DND-41 (cell line): ENCODE data around the gene TRAK1.

Source experiments
- ATAC-seq: fragments of 200-7000 bp; cut with Tn5 transposase; 3 replicates; pipeline ENCODE4 v1.9.1; 2021; ENCODE audit warnings: low read depth; ENCODE audit not compliant: insufficient read depth
- DNase-seq: peaks from one replicate; pipeline ENCODE4 v3.0.0-alpha.2; 2020
- H2AFZ ChIP-seq: 2 replicates; pipeline ENCODE4 v1.6.0; 2012; ENCODE audit warnings: low read depth, low read length
- H3K27ac ChIP-seq: 2 replicates; pipeline ENCODE4 v1.5.1; 2012; ENCODE audit warnings: low read length, inconsistent platforms
- H3K27me3 ChIP-seq: fragments of 200-600 bp; sonication (generic); 2 replicates; pipeline ENCODE4 v1.6.0; 2012; ENCODE audit warnings: low read length, mild to moderate bottlenecking, inconsistent platforms; ENCODE audit not compliant: insufficient read depth, poor library complexity
- H3K36me3 ChIP-seq: 2 replicates; pipeline ENCODE4 v1.5.1; 2012; ENCODE audit warnings: low read length, inconsistent platforms; ENCODE audit not compliant: insufficient read depth
- H3K4me1 ChIP-seq: 2 replicates; pipeline ENCODE4 v1.5.1; 2012; ENCODE audit warnings: mild to moderate bottlenecking, low read length; ENCODE audit not compliant: insufficient read depth
- H3K4me2 ChIP-seq: 2 replicates; pipeline ENCODE4 v1.6.0; 2012; ENCODE audit warnings: mild to moderate bottlenecking, moderate library complexity, low read length, inconsistent platforms; ENCODE audit not compliant: insufficient read depth
- H3K4me3 ChIP-seq, 2 experiments: fragments of 200-600 bp in 1 of 2; shearing (Covaris generic) in 1 of 2; 2 replicates each; pipeline ENCODE4 v1.5.1; 2012 to 2016; ENCODE audit warnings: inconsistent platforms in 2 of 2, low read length in 2 of 2, mild to moderate bottlenecking in 2 of 2, low read depth in 1 of 2, moderate library complexity in 1 of 2
- H3K79me2 ChIP-seq: 2 replicates; pipeline ENCODE4 v1.6.0; 2012; ENCODE audit warnings: low read length, inconsistent platforms; ENCODE audit not compliant: insufficient read depth
- H3K9ac ChIP-seq: 2 replicates; pipeline ENCODE4 v1.6.0; 2012; ENCODE audit warnings: low read depth, mild to moderate bottlenecking, inconsistent platforms, low read length, moderate library complexity
- H3K9me3 ChIP-seq: 2 replicates; pipeline ENCODE4 v1.5.1; 2012; ENCODE audit warnings: low read length, moderate library complexity, mild to moderate bottlenecking, inconsistent platforms; ENCODE audit not compliant: insufficient read depth, severe bottlenecking
- H4K20me1 ChIP-seq: 2 replicates; pipeline ENCODE4 v1.6.0; 2012; ENCODE audit warnings: low read length; ENCODE audit not compliant: insufficient read depth
- CTCF ChIP-seq: IDR thresholded peaks from 2 replicates; pipeline ENCODE4 v1.5.1; 2012; ENCODE audit warnings: borderline replicate concordance, low read length, moderate library complexity, mild to moderate bottlenecking; ENCODE audit not compliant: poor library complexity, severe bottlenecking; ENCODE audit errors: extremely low read depth
- EZH2 ChIP-seq: IDR thresholded peaks from 3 replicates; pipeline ENCODE4 v1.6.1; 2012; ENCODE audit warnings: borderline replicate concordance, low read depth, mild to moderate bottlenecking, moderate library complexity, low read length, inconsistent platforms; ENCODE audit not compliant: severe bottlenecking

The TRAK1 gene

GRCh38 chr3:42224178-42224577 lies 133.0 kb downstream of the TRAK1 start:
- Histone ChIP-seq H3K27ac (no peak overlapping the region), H3K9me3 (no peaks in the 10 kb centered on the region), H3K9ac (no peak overlapping the region), H2AFZ (no peak overlapping the region), H4K20me1 (no peaks in the 10 kb centered on the region), H3K27me3 (no peaks in the 10 kb centered on the region), H3K4me2 (no peak overlapping the region), H3K4me1 (no peaks in the 10 kb centered on the region), H3K4me3 (no peak overlapping the region), H3K36me3 (peaks cover 18% of the 10 kb centered on the region), H3K79me2 (no peaks in the 10 kb centered on the region)
- DNase-seq (no peak), ATAC-seq (no peak)
- no peak for TF ChIP-seq EZH2
- TF ChIP-seq CTCF, result no peak

GRCh38 chr3:42224658-42225421 lies 133.7 kb downstream of the TRAK1 start:
- H3K9me3 ChIP-seq, result no peaks in the 10 kb centered on the region
- TF ChIP-seq CTCF, result no peak
- no peak for TF ChIP-seq EZH2
- no peaks in the 10 kb centered on the region for H3K4me1 ChIP-seq
- H3K4me3 ChIP-seq, result no peak overlapping the region
- no peaks in the 10 kb centered on the region for H3K79me2 ChIP-seq
- H3K9ac ChIP-seq, result no peak overlapping the region
- no peak overlapping the region for H2AFZ ChIP-seq
- DNase-seq, result no peak
- H3K4me2 ChIP-seq, result no peak overlapping the region
- no peak overlapping the region for H3K27ac ChIP-seq
- peaks cover 18% of the 10 kb centered on the region for H3K36me3 ChIP-seq
- H4K20me1 ChIP-seq, result no peaks in the 10 kb centered on the region
- ATAC-seq, result no peak
- H3K27me3 ChIP-seq, result no peaks in the 10 kb centered on the region

- Histone ChIP-seq H3K9me3 (no peaks in the 10 kb centered on the region), H3K9ac (no peak overlapping the region), H3K79me2 (no peaks in the 10 kb centered on the region), H3K4me2 (no peak overlapping the region), H3K36me3 (peaks cover 18% of the 10 kb centered on the region), H3K4me1 (no peaks in the 10 kb centered on the region), H3K27ac (no peak overlapping the region), H3K27me3 (no peaks in the 10 kb centered on the region), H4K20me1 (no peaks in the 10 kb centered on the region), H3K4me3 (no peak overlapping the region), H2AFZ (no peak overlapping the region)
- no peak for ATAC-seq
- DNase-seq, result no peak
- TF ChIP-seq CTCF, result no peak
- no peak for TF ChIP-seq EZH2
These were observed 134.6 kb downstream of the TRAK1 start for GRCh38 chr3:42225486-42226363.
